Smooth muscle cell (in vitro differentiated cells): ENCODE results near the gene INAFM2. TPM values are rescaled to one million over a fixed set of nuclear protein-coding genes. Genes with fewer than 3 reads are reported as not detected.

ENCODE experiments used
- DNase-seq: peaks from one replicate; lab custom pipeline; 2025; ENCODE audit not compliant: unreplicated experiment; lab: John Stamatoyannopoulos, UW
- H2AFZ ChIP-seq: fragments of 200-600 bp; sonication (generic); 2 replicates; pipeline ENCODE4 v1.6.0; 2016; ENCODE audit warnings: antibody characterized with exemption, low read depth, mild to moderate bottlenecking
- H3F3A ChIP-seq: fragments of 200-600 bp; sonication (generic); 2 replicates; pipeline ENCODE4 v1.6.0; 2017; ENCODE audit warnings: antibody characterized with exemption, low read depth
- H3K27ac ChIP-seq: fragments of 200-600 bp; sonication (generic); 2 replicates; pipeline ENCODE4 v1.5.1; 2016; ENCODE audit warnings: low read depth, mild to moderate bottlenecking
- H3K27me3 ChIP-seq: fragments of 200-600 bp; sonication (generic); 2 replicates; pipeline ENCODE4 v1.6.1; 2016; ENCODE audit warnings: low read depth, mild to moderate bottlenecking
- H3K36me3 ChIP-seq: fragments of 200-600 bp; sonication (generic); 2 replicates; pipeline ENCODE4 v1.5.1; 2016; ENCODE audit warnings: low read depth
- H3K4me1 ChIP-seq: fragments of 200-600 bp; sonication (generic); 2 replicates; pipeline ENCODE4 v1.5.1; 2016; ENCODE audit warnings: low read depth
- H3K4me2 ChIP-seq: fragments of 200-600 bp; sonication (generic); 2 replicates; pipeline ENCODE4 v1.6.0; 2016; ENCODE audit warnings: mild to moderate bottlenecking
- H3K4me3 ChIP-seq: fragments of 200-600 bp; sonication (generic); 2 replicates; pipeline ENCODE4 v1.5.1; 2016; ENCODE audit warnings: mild to moderate bottlenecking
- H3K79me2 ChIP-seq: fragments of 200-600 bp; sonication (generic); 2 replicates; pipeline ENCODE4 v1.6.0; 2016; ENCODE audit warnings: low read depth, mild to moderate bottlenecking
- H3K9ac ChIP-seq: fragments of 200-600 bp; sonication (generic); 2 replicates; pipeline ENCODE4 v1.6.0; 2016; ENCODE audit warnings: low read depth
- H3K9me3 ChIP-seq: fragments of 200-600 bp; sonication (generic); replicated peaks from 2 replicates; pipeline ENCODE4 v1.5.1; 2016; ENCODE audit warnings: low read depth
- H4K20me1 ChIP-seq: fragments of 200-600 bp; sonication (generic); 2 replicates; pipeline ENCODE4 v1.6.0; 2016; ENCODE audit warnings: low read depth
- CTCF ChIP-seq: fragments of 200-600 bp; sonication (generic); IDR thresholded peaks from 2 replicates; pipeline ENCODE4 v1.5.1; 2017; ENCODE audit warnings: borderline replicate concordance, mild to moderate bottlenecking, antibody characterized with exemption; ENCODE audit not compliant: insufficient read depth, poor library complexity, severe bottlenecking
- WGBS: methylation state at CpG from one replicate; pipeline ENCODE4 v1.1.7; 2016; ENCODE audit warnings: low lambda C conversion rate; 5-methylcytosine and 5-hydroxymethylcytosine counted together
- polyA plus RNA-seq: library from polyadenylated mRNA; unstranded; fragments of >200 nt; fragmentation: Nextera tagmentation; extraction: Ambion mirVana; gene quantifications from 2 replicates; pipeline ENCODE4 v1.2.1, GENCODE V29; 2016
- total RNA-seq: library from RNA; depleted of rRNA; stranded (reverse); fragments of >200 nt; gene quantifications from 2 replicates; pipeline ENCODE4 v1.2.3, GENCODE V29; 2014

The INAFM2 gene
- total and polyA plus RNA-seq, 2 experiments from 2014 or later, result 23.9 to 28.1 TPM

- H3K27ac ChIP-seq, result peak overlapping the region; percentile 97
- H3K9me3 ChIP-seq, result no peaks in the 10 kb centered on the region
- no peak for TF ChIP-seq CTCF
- no peaks in the 10 kb centered on the region for H3K36me3 ChIP-seq
- H3K4me3 ChIP-seq, result peak overlapping the region; percentile 66
- H3K79me2 ChIP-seq, result peaks cover 23% of the 10 kb centered on the region
- no peaks in the 10 kb centered on the region for H3K27me3 ChIP-seq
- peaks cover 5% of the 10 kb centered on the region for H3F3A ChIP-seq
- peaks cover 51% of the 10 kb centered on the region for H3K4me1 ChIP-seq
- DNase-seq, result no peak
- H2AFZ ChIP-seq, result no peak overlapping the region
- 89% methylated on average over 2 of the region's 2 CpGs for WGBS
- H3K4me2 ChIP-seq, result peak overlapping the region; percentile 94
- peaks cover 17% of the 10 kb centered on the region for H4K20me1 ChIP-seq
- no peak overlapping the region for H3K9ac ChIP-seq
Observed at GRCh38 chr15:40325700-40326099, 2.2 kb downstream of the INAFM2 start.

- Histone ChIP-seq H3K9ac (peak overlapping the region; percentile 46), H3K27ac (peak overlapping the region; percentile 97), H3K36me3 (no peaks in the 10 kb centered on the region)
Observed at GRCh38 chr15:40327457-40327856, 4.0 kb downstream of the INAFM2 start.

GRCh38 chr15:40328176-40328575 lies 4.7 kb downstream of the INAFM2 start:
- 33% methylated on average over 3 of the region's 3 CpGs for WGBS
- H3F3A ChIP-seq, result peaks cover 5% of the 10 kb centered on the region
- H3K27me3 ChIP-seq, result no peaks in the 10 kb centered on the region
- no peaks in the 10 kb centered on the region for H3K36me3 ChIP-seq
- no peak for TF ChIP-seq CTCF
- H3K9me3 ChIP-seq, result no peaks in the 10 kb centered on the region
- DNase-seq, result no peak
- H3K27ac ChIP-seq, result peak overlapping the region; percentile 97
- H3K4me1 ChIP-seq, result peaks cover 53% of the 10 kb centered on the region
- no peak overlapping the region for H3K4me3 ChIP-seq
- H3K79me2 ChIP-seq, result peaks cover 23% of the 10 kb centered on the region
- H3K9ac ChIP-seq, result peak overlapping the region; percentile 46
- peaks cover 17% of the 10 kb centered on the region for H4K20me1 ChIP-seq
- H2AFZ ChIP-seq, result no peak overlapping the region
- H3K4me2 ChIP-seq, result peak overlapping the region; percentile 94

More at GRCh38 chr15:40327457-40327856, 4.0 kb downstream of the INAFM2 start:
- Histone ChIP-seq H3K4me2 (peak overlapping the region; percentile 94), H2AFZ (no peak overlapping the region), H4K20me1 (peaks cover 17% of the 10 kb centered on the region), H3K27me3 (no peaks in the 10 kb centered on the region), H3K9me3 (no peaks in the 10 kb centered on the region), H3K4me1 (peaks cover 53% of the 10 kb centered on the region), H3K79me2 (peaks cover 23% of the 10 kb centered on the region), H3F3A (peaks cover 5% of the 10 kb centered on the region), H3K4me3 (no peak overlapping the region)
- TF ChIP-seq CTCF, result no peak
- 54% methylated on average over 6 of the region's 6 CpGs for WGBS
- DNase-seq, result no peak

- no peak overlapping the region for H2AFZ ChIP-seq
- H3K9me3 ChIP-seq, result no peaks in the 10 kb centered on the region
- H3K27me3 ChIP-seq, result no peaks in the 10 kb centered on the region
- H3K36me3 ChIP-seq, result no peaks in the 10 kb centered on the region
- 50% methylated on average over 5 of the region's 5 CpGs for WGBS
- peaks cover 8% of the 10 kb centered on the region for H3F3A ChIP-seq
- H3K27ac ChIP-seq, result peak overlapping the region; percentile 97
- H3K4me3 ChIP-seq, result no peak overlapping the region
- peak overlapping the region; percentile 94 for H3K4me2 ChIP-seq
- H3K4me1 ChIP-seq, result peaks cover 54% of the 10 kb centered on the region
- peaks cover 17% of the 10 kb centered on the region for H4K20me1 ChIP-seq
- no peak for DNase-seq
- H3K79me2 ChIP-seq, result peaks cover 23% of the 10 kb centered on the region
- TF ChIP-seq CTCF, result no peak
- H3K9ac ChIP-seq, result peak overlapping the region; percentile 90
Observed at GRCh38 chr15:40328751-40329150, 5.3 kb downstream of the INAFM2 start.
